Measurements from ENCODE around the gene NR3C1. TPM values are rescaled to one million over a fixed set of nuclear protein-coding genes. Genes with fewer than 3 reads are reported as not detected.

NR3C1 gene
- polyA plus RNA-seq, 1 donor (not counting 4 experiments of a cell fraction or from before 2014, with no cell fraction given) = 30.7 TPM

DNA sequence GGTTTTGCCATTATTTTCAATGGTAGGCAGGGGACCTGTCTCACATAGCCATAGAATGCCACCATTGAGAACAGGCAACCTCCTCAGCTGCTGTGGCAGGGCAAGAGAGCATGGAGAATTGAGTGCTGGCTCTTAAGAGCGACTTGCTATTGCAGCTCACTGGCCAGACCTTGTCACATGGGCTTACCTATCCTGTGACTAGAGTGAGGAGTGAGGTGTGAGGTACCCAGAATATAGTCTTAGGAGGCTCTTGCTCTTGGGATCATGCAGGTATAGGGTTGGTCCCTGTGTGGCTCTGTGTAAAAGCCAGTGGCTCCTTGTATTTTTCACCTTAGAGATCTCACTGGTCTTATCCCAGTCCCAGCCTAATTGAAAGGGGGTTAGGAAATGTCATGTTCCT, 39.8 kb upstream of the NR3C1 start:
- no peak overlapping the region for H3K4me2 ChIP-seq (ENCODE audit: control insufficient read depth, extremely low read depth, insufficient read depth, low read depth, low read length)
- H3K9ac ChIP-seq (ENCODE audit: control insufficient read depth, extremely low read depth, insufficient read depth, low read length) = no peak overlapping the region
- no peaks in the 10 kb centered on the region for H3K36me3 ChIP-seq (ENCODE audit: control insufficient read depth in 2 of 2, extremely low read depth in 1 of 2, insufficient read depth in 2 of 2, low read length in 2 of 2)
- FAIRE-seq (no peak), DNase-seq (ENCODE audit: low read depth, low spot score) (no peak)
- H3K4me3 ChIP-seq (ENCODE audit: control insufficient read depth in 2 of 3, extremely low read depth in 1 of 3, insufficient read depth in 2 of 3, low read depth in 1 of 3, low read length in 3 of 3) = no peak overlapping the region
- H3K79me2 ChIP-seq (ENCODE audit: control insufficient read depth, insufficient read depth, low read length) = no peaks in the 10 kb centered on the region
- no peak overlapping the region for H3K27ac ChIP-seq (ENCODE audit: control insufficient read depth, insufficient read depth, low read length)
- H2AFZ ChIP-seq (ENCODE audit: control insufficient read depth, low read length) = no peak overlapping the region
- no peaks in the 10 kb centered on the region for H3K27me3 ChIP-seq (ENCODE audit: control insufficient read depth, extremely low read depth, insufficient read depth, low read length)
- dilution Hi-C loops (cut with MboI; ENCODE audit: extremely low pct_ligation_motif_present, low sequenced_read_pairs) = no loop called here
- H3K9me1 ChIP-seq (ENCODE audit: control insufficient read depth, extremely low read depth, insufficient read depth, low read length) = no peaks in the 10 kb centered on the region
- no peaks in the 10 kb centered on the region for H3K9me3 ChIP-seq (ENCODE audit: control insufficient read depth, low read depth, low read length)
- TF ChIP-seq EZH2 (IDR thresholded peaks at IDR 0.05; ENCODE audit: low read length) = no peak
- TF ChIP-seq, protein P1, sequence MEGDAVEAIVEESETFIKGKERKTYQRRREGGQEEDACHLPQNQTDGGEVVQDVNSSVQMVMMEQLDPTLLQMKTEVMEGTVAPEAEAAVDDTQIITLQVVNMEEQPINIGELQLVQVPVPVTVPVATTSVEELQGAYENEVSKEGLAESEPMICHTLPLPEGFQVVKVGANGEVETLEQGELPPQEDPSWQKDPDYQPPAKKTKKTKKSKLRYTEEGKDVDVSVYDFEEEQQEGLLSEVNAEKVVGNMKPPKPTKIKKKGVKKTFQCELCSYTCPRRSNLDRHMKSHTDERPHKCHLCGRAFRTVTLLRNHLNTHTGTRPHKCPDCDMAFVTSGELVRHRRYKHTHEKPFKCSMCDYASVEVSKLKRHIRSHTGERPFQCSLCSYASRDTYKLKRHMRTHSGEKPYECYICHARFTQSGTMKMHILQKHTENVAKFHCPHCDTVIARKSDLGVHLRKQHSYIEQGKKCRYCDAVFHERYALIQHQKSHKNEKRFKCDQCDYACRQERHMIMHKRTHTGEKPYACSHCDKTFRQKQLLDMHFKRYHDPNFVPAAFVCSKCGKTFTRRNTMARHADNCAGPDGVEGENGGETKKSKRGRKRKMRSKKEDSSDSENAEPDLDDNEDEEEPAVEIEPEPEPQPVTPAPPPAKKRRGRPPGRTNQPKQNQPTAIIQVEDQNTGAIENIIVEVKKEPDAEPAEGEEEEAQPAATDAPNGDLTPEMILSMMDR (optimal IDR thresholded peaks at IDR 0.05 in 1 of 3, IDR thresholded peaks at IDR 0.05 in 1 of 3, conservative IDR thresholded peaks at IDR 0.05 in 1 of 3; ENCODE audit: extremely low read depth in 1 of 3, insufficient read depth in 2 of 3, low read length in 3 of 3) = no peak
- no peaks in the 10 kb centered on the region for H3K4me1 ChIP-seq (ENCODE audit: control insufficient read depth, extremely low read depth, insufficient read depth, low read length)
- H4K20me1 ChIP-seq (ENCODE audit: control insufficient read depth, extremely low read depth, insufficient read depth, low read length) = no peaks in the 10 kb centered on the region

DNA sequence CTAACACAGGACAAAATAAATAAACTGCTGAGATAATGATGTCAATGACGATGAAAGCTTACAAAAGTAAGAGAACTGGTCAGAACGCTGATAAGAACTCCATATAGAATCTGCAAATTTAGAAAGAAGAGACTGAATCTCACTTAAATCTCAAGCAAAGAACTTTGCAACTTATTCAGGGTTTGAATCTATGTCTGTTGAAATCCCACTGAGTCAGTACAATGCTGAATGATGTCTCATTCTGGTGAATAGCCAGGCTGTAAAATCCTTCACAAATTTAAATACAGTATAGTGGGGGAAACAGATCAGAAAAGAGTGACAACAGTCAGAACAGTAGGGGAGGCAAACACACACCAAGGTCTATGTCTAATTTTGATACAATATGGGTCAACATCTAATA, 38.9 kb upstream of the NR3C1 start:
- dilution Hi-C loops (cut with MboI; ENCODE audit: extremely low pct_ligation_motif_present, low sequenced_read_pairs) = no loop called here
- Histone ChIP-seq H3K9ac (ENCODE audit: control insufficient read depth, extremely low read depth, insufficient read depth, low read length) (no peak overlapping the region), H3K79me2 (ENCODE audit: control insufficient read depth, insufficient read depth, low read length) (no peaks in the 10 kb centered on the region), H4K20me1 (ENCODE audit: control insufficient read depth, extremely low read depth, insufficient read depth, low read length) (no peaks in the 10 kb centered on the region), H3K9me1 (ENCODE audit: control insufficient read depth, extremely low read depth, insufficient read depth, low read length) (no peaks in the 10 kb centered on the region), H3K4me2 (ENCODE audit: control insufficient read depth, extremely low read depth, insufficient read depth, low read depth, low read length) (no peak overlapping the region), H3K27me3 (ENCODE audit: control insufficient read depth, extremely low read depth, insufficient read depth, low read length) (no peaks in the 10 kb centered on the region), H3K27ac (ENCODE audit: control insufficient read depth, insufficient read depth, low read length) (no peak overlapping the region), H3K4me3 (ENCODE audit: control insufficient read depth in 2 of 3, extremely low read depth in 1 of 3, insufficient read depth in 2 of 3, low read depth in 1 of 3, low read length in 3 of 3) (no peak overlapping the region), H3K4me1 (ENCODE audit: control insufficient read depth, extremely low read depth, insufficient read depth, low read length) (no peaks in the 10 kb centered on the region), H3K36me3 (ENCODE audit: control insufficient read depth in 2 of 2, extremely low read depth in 1 of 2, insufficient read depth in 2 of 2, low read length in 2 of 2) (no peaks in the 10 kb centered on the region), H3K9me3 (ENCODE audit: control insufficient read depth, low read depth, low read length) (no peaks in the 10 kb centered on the region), H2AFZ (ENCODE audit: control insufficient read depth, low read length) (no peak overlapping the region)
- FAIRE-seq = no peak
- TF ChIP-seq, protein P1 (optimal IDR thresholded peaks at IDR 0.05 in 1 of 3, IDR thresholded peaks at IDR 0.05 in 1 of 3, conservative IDR thresholded peaks at IDR 0.05 in 1 of 3; ENCODE audit: extremely low read depth in 1 of 3, insufficient read depth in 2 of 3, low read length in 3 of 3) = no peak
- no peak for DNase-seq (ENCODE audit: low read depth, low spot score)

All from keratinocyte (primary cell).